Thymus (tissue), 11 donors: ENCODE measurements around the gene ERP44. TPM values are rescaled to one million over a fixed set of nuclear protein-coding genes. Genes with fewer than 3 reads are reported as not detected.
A peak's percentile ranks its signal among the peaks of the same experiment; 100 is the strongest.

Experiments used
- DNase-seq, 9 donors: peaks; one replicate each; pipeline ENCODE4 v3.0.0-alpha.2; 2013; ENCODE audit warnings: low spot score in 9 of 9, low read depth in 6 of 9, missing footprints in 1 of 9
- H3K27ac ChIP-seq, 2 donors: one replicate each; pipeline ENCODE4 v1.5.1; 2013; ENCODE audit warnings: control low read depth in 1 of 2, low read depth in 1 of 2, low read length in 1 of 2, mild to moderate bottlenecking in 1 of 2, moderate library complexity in 1 of 2
- H3K27me3 ChIP-seq, 2 donors: one replicate each; pipeline ENCODE4 v1.5.1; 2013; ENCODE audit warnings: low read length in 1 of 2; ENCODE audit not compliant: control insufficient read depth in 2 of 2, insufficient read depth in 1 of 2
- H3K36me3 ChIP-seq, 2 donors: one replicate each; pipeline ENCODE4 v1.5.1; 2013; ENCODE audit warnings: low read length in 1 of 2, mild to moderate bottlenecking in 1 of 2, moderate library complexity in 1 of 2; ENCODE audit not compliant: control insufficient read depth in 2 of 2, insufficient read depth in 2 of 2
- H3K4me1 ChIP-seq, 2 donors: one replicate each; pipeline ENCODE4 v1.5.1; 2013; ENCODE audit warnings: low read length in 2 of 2; ENCODE audit not compliant: control insufficient read depth in 2 of 2, insufficient read depth in 2 of 2
- H3K4me3 ChIP-seq, 2 donors: one replicate each; pipeline ENCODE4 v1.5.1; 2013; ENCODE audit warnings: low read length in 2 of 2, control low read depth in 1 of 2, mild to moderate bottlenecking in 1 of 2
- H3K9me3 ChIP-seq, 2 donors: one replicate each; pipeline ENCODE4 v1.5.1; 2013; ENCODE audit warnings: low read length in 1 of 2, mild to moderate bottlenecking in 1 of 2; ENCODE audit not compliant: control insufficient read depth in 2 of 2, insufficient read depth in 1 of 2
- WGBS: extraction: QIAGEN DNeasy Blood & Tissue Kit; methylation state at CpG from one replicate; pipeline ENCODE4 v1.1.7; 2013; 5-methylcytosine and 5-hydroxymethylcytosine counted together
- polyA plus RNA-seq: library from polyadenylated mRNA; stranded (reverse); fragments of 200-250 nt; gene quantifications from one replicate; pipeline ENCODE4 v1.2.3, GENCODE V29; 2013
- total RNA-seq: library from RNA; stranded (reverse); fragments of 120-200 nt; gene quantifications from one replicate; pipeline ENCODE4 v1.2.4, GENCODE V29; 2013
- donor health status: healthy.

ERP44 gene
- total and polyA plus RNA-seq, 2 donors, result 13.7 to 18.2 TPM

DNA sequence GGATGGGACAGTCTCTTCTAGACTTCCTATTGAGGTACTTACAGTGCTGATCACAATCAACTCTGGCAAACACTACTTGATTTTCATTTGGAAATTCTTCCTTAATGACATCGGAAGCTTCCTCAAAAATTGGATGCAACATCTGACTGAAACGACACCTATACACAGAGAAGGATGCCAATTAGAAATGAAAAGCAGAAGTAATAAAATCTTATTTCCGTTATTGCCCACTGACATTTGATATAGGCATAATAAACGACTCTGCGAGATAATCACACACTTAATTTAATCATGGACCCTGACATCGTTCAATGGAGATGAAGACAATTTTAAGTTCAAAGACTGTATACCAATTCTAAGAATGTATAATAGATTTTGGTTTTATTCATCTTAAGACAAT, 46.4 kb downstream of the ERP44 start:
- 56% methylated on average over 6 of the region's 6 CpGs for WGBS
- Histone ChIP-seq H3K27ac (no peak overlapping the region), H3K27me3 (no peaks in the 10 kb centered on the region), H3K36me3 (peaks cover 4 to 17% of the 10 kb centered on the region in 2 donors), H3K9me3 (no peaks in the 10 kb centered on the region), H3K4me3 (no peak overlapping the region), H3K4me1 (no peaks in the 10 kb centered on the region)
- DNase-seq, result no peak

DNA sequence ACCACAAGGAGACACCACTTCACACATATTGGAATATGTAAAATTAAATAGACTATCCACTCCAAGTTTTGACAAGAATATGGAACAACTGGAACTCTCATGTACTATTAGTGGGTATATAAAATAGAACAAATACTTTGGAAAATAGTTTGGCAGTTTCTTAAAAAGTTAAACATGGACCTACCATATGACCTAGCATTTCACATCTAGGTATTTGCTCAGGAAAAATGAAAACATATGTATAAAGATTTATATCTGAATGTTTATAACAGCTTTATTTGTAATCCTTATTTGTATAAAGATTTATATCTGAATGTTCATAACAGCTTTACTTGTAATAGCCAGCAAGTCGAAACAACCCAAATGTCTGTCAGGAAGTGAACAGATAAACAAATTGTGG, 49.2 kb downstream of the ERP44 start:
- Histone ChIP-seq H3K4me3 (no peak overlapping the region), H3K4me1 (no peaks in the 10 kb centered on the region), H3K36me3 (peaks cover 4 to 13% of the 10 kb centered on the region in 2 donors), H3K27me3 (no peaks in the 10 kb centered on the region), H3K9me3 (no peaks in the 10 kb centered on the region), H3K27ac (no peak overlapping the region)
- no peak for DNase-seq
- WGBS, result 98% methylated on average over 1 of the region's 1 CpG

DNA sequence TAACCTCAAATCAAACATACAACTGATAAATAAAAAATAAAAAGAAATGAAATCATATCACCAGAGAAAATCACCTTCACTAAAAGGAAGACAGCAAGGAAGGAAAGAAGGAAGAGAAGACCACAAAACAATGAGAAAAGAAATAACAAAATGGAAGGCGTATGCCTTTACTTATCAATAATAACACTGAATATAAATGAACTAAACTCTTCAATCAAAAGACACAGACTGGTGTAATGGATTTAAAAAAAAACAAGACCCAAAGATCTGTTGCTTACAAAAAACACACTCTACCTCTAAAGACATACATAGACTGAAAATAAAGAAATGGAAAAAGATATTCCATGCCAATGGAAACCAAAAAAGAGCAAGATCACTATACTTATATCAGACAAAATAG, 60.3 kb downstream of the ERP44 start:
- H3K4me3 ChIP-seq, result no peak overlapping the region
- H3K4me1 ChIP-seq, result no peaks in the 10 kb centered on the region
- no peaks in the 10 kb centered on the region for H3K27me3 ChIP-seq
- no peak overlapping the region for H3K27ac ChIP-seq
- DNase-seq, result no peak
- no peaks in the 10 kb centered on the region for H3K9me3 ChIP-seq
- WGBS, result 98% methylated on average over 1 of the region's 1 CpG
- peaks cover 0 to 11% of the 10 kb centered on the region in 2 donors for H3K36me3 ChIP-seq

DNA sequence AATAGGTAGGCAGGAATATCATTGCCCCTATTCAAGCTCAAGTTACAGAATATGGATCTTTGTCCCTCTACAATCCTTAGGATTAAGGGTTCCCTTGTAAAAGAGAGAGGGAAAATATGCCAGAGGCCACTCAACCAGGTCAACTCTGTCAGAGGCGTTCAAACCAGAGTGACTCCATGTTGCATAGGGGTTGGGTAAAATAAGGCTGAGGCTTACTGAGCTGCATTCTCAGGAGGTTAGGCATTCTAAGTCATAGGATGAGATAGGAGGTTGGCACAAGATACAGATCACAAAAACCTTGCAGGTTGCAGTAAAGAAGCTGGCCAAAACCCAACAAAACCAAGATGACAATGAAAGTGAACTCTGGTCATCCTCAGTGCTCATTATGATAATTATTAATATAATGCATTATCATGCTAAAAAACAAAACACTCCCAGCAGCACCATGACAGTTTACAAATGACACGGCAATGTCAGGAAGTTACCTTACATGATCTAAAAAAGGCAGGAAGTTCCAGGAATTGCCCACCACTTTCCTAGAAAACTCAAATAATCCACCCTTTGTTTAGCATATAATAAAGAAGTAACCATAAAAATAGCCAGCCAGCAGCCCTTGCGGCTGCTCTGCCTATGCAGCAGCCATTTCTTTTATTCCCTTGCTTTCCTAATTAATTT, 64.8 kb downstream of the ERP44 start:
- H3K9me3 ChIP-seq, result no peaks in the 10 kb centered on the region
- H3K4me3 ChIP-seq, result no peak overlapping the region
- WGBS, result 90% methylated on average over 3 of the region's 3 CpGs
- peaks cover 0 to 9% of the 10 kb centered on the region in 2 donors for H3K36me3 ChIP-seq
- no peak for DNase-seq
- no peaks in the 10 kb centered on the region for H3K27me3 ChIP-seq
- H3K4me1 ChIP-seq, result no peaks in the 10 kb centered on the region
- H3K27ac ChIP-seq, result no peak overlapping the region

DNA sequence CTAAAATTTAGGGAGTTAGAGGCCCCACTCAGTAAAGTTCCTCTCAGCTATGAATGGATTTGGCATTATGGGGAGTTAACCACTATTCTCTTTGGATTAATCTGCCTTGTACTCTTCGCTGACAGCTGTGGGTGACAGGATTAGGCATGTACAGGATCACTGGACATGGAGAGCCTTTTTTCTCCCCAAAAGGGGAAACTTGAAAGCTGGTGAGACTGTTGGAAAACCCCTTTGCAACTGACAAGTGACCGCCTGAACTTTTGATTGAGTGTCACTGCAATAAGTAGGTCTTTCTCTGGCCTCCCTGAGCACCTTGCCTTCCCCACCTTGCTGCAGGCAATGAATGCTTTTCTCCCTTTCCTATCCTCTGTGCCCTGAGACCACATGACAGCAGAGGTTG, 68.3 kb downstream of the ERP44 start:
- Histone ChIP-seq H3K27me3 (no peaks in the 10 kb centered on the region), H3K36me3 (peaks cover 0 to 3% of the 10 kb centered on the region in 2 donors), H3K4me1 (no peaks in the 10 kb centered on the region), H3K9me3 (no peaks in the 10 kb centered on the region), H3K27ac (no peak overlapping the region), H3K4me3 (no peak overlapping the region)
- 95% methylated on average over 2 of the region's 2 CpGs for WGBS
- no peak for DNase-seq

DNA sequence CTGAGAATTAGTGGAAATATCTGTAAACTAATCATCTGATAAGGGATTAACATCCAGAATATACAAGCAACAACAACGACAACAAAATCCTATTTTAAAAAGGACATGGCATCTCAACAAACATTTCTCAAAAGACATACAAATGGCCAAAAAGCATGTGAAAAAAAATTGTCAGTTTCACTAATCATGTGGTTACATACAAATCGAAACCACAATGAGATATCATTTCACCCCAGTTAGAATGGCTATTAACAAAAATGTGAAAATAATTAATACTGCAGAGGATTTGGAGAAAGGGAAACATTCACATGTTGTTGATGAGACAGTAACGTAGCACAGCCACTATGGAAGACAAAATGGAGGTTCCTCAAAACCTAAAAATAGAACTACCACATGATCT, 69.5 kb downstream of the ERP44 start:
- WGBS, result 97% methylated on average over 3 of the region's 3 CpGs
- peaks cover 3% of the 10 kb centered on the region in 2 donors for H3K36me3 ChIP-seq
- H3K27ac ChIP-seq, result no peak overlapping the region

DNA sequence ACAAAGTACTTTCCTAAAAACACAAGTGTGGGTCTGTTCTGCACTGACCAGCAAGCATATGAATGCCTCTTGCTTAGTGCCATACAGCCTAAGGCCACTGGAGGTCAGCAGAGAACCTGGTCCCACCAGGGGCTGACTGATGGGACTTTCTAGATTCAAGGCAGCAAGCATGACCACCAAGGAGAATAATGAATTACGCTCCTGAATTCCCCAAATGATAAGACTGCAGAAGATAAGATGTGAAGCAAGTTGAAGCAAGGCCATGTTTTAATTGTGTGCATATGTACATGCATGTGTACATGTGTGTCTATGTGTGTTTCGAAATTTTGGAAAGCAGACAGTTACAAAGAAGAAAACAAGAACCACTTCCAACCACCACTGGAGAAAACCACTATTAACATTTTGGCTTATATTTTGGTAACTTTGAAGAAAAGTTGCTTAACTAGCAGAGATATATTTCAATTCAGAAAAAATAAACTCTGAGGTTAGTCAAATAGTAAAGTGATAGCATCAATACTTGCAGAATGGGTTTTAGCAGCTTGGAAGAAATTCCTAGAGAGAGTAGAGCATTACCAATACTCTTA, 70.5 kb downstream of the ERP44 start:
- WGBS, result 96% methylated on average over 2 of the region's 2 CpGs
- peak in 8 of 9 donors; percentile 26 to 66 (median 40) for DNase-seq
- no peaks in the 10 kb centered on the region for H3K4me1 ChIP-seq
- no peaks in the 10 kb centered on the region for H3K27me3 ChIP-seq
- no peaks in the 10 kb centered on the region for H3K9me3 ChIP-seq
- no peak overlapping the region for H3K27ac ChIP-seq
- H3K36me3 ChIP-seq, result peaks cover 2 to 3% of the 10 kb centered on the region in 2 donors
- no peak overlapping the region for H3K4me3 ChIP-seq

More for the DNA sequence above, 69.5 kb downstream of the ERP44 start:
- Histone ChIP-seq H3K9me3 (no peaks in the 10 kb centered on the region), H3K27me3 (no peaks in the 10 kb centered on the region), H3K4me1 (no peaks in the 10 kb centered on the region), H3K4me3 (no peak overlapping the region)
- DNase-seq, result no peak

DNA sequence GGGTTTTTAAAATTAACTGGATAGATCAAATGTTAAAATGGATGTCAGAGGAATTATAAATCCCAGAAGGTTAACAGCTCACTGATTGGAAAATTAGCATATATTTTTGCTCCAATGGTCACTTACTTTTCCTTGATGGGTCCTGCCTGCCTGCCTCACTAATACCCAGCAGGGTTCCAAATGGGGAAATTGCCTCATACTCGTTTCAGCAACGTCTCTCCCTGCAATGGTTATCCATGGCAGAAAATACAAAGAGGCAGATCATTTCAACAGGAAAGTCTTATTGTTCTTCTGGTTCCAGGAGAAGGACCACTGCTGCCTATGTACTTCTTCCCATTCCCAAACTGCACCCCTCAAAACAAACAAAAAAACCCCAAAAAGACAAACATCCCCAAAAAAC, 71.3 kb downstream of the ERP44 start:
- no peak overlapping the region for H3K27ac ChIP-seq
- no peaks in the 10 kb centered on the region for H3K4me1 ChIP-seq
- H3K27me3 ChIP-seq, result no peaks in the 10 kb centered on the region
- no peak overlapping the region for H3K4me3 ChIP-seq
- DNase-seq, result no peak
- H3K9me3 ChIP-seq, result no peaks in the 10 kb centered on the region
- H3K36me3 ChIP-seq, result peaks cover 0 to 3% of the 10 kb centered on the region in 2 donors
- WGBS, result 93% methylated on average over 2 of the region's 2 CpGs

DNA sequence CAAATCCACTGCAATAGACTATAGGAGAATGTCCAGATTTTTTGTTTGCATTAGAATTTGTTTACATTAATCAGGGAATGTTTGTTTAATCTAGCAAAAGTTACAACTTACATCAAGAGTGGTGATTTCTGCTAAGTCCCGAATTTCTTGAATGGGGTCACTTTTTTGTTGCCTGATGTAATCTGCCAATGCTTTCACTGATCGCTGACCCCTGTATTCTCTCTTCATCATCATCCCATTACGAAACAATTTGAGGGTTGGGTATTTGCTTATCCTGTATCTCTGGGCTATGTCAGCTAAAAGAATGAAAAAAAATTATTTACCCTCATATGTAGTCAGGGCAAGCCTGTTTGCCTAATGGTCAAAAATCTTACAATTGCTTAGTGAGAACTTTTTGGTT, 76.9 kb downstream of the ERP44 start:
- DNase-seq, result no peak
- Histone ChIP-seq H3K4me1 (no peaks in the 10 kb centered on the region), H3K27me3 (no peaks in the 10 kb centered on the region), H3K4me3 (no peak overlapping the region), H3K27ac (no peak overlapping the region), H3K9me3 (no peaks in the 10 kb centered on the region), H3K36me3 (peaks cover 0 to 16% of the 10 kb centered on the region in 2 donors)
- 97% methylated on average over 3 of the region's 3 CpGs for WGBS
